ENCODE results near the gene TMEM40. TPM values are rescaled to one million over a fixed set of nuclear protein-coding genes. Genes with fewer than 3 reads are reported as not detected.
"Not testable (repeated sequence)": the region's sequence is repeated elsewhere in the genome, so short reads cannot be mapped to it uniquely, and the experiment has no call there.

The TMEM40 gene
- total RNA-seq, 1 donor: not detected

DNA sequence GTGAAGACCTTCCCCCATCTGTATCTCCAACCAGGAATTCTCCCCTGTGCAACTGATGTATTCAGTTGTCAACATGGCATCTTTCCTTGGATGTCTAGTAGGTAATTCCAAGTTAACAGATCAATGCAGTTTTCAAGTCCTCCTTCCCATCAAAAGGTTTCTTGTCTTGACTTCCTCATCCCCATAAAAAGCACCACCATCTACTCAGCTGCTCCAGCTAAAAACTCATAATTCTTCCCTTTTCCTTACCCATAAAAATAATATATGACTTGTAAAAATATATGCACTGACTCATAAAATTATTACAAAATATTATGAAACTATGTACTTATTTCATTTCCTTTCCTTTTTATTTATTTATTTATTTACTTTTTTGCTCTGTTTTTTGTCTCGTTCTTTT lies 32.4 kb upstream of the TMEM40 start:
- no peaks in the 10 kb centered on the region for H3K36me3 ChIP-seq (ENCODE audit: insufficient read depth, low read length)
- no peak overlapping the region for H2AFZ ChIP-seq (ENCODE audit: low read length)
- DNase-seq (ENCODE audit: insufficient read length, low spot score, missing footprints): no peak
- H3K4me1 ChIP-seq (ENCODE audit: insufficient read depth, low read length): peaks cover 5% of the 10 kb centered on the region
- no peak overlapping the region for H3K27ac ChIP-seq (ENCODE audit: low read depth, low read length)
- H3K79me2 ChIP-seq (ENCODE audit: insufficient read depth, low read length): no peaks in the 10 kb centered on the region
- TF ChIP-seq, protein P1, sequence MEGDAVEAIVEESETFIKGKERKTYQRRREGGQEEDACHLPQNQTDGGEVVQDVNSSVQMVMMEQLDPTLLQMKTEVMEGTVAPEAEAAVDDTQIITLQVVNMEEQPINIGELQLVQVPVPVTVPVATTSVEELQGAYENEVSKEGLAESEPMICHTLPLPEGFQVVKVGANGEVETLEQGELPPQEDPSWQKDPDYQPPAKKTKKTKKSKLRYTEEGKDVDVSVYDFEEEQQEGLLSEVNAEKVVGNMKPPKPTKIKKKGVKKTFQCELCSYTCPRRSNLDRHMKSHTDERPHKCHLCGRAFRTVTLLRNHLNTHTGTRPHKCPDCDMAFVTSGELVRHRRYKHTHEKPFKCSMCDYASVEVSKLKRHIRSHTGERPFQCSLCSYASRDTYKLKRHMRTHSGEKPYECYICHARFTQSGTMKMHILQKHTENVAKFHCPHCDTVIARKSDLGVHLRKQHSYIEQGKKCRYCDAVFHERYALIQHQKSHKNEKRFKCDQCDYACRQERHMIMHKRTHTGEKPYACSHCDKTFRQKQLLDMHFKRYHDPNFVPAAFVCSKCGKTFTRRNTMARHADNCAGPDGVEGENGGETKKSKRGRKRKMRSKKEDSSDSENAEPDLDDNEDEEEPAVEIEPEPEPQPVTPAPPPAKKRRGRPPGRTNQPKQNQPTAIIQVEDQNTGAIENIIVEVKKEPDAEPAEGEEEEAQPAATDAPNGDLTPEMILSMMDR (IDR thresholded peaks at IDR 0.05; ENCODE audit: extremely low read depth, low read depth, low read length): no peak
- no peaks in the 10 kb centered on the region for H3K9me3 ChIP-seq (ENCODE audit: low read depth, low read length)
- H3K4me3 ChIP-seq (ENCODE audit: insufficient read depth, low read length): no peak overlapping the region
- no peak overlapping the region for H3K4me2 ChIP-seq (ENCODE audit: insufficient read depth, low read length)
- no peaks in the 10 kb centered on the region for H4K20me1 ChIP-seq (ENCODE audit: insufficient read depth, low read length)
- H3K27me3 ChIP-seq (ENCODE audit: insufficient read depth, low read length): no peaks in the 10 kb centered on the region

- not testable (repeated sequence) for H3K4me2 ChIP-seq (ENCODE audit: insufficient read depth, low read length); H4K20me1 ChIP-seq (ENCODE audit: insufficient read depth, low read length); H3K4me1 ChIP-seq (ENCODE audit: insufficient read depth, low read length); DNase-seq (ENCODE audit: insufficient read length, low spot score, missing footprints); H3K27ac ChIP-seq (ENCODE audit: low read depth, low read length); H3K79me2 ChIP-seq (ENCODE audit: insufficient read depth, low read length); H3K36me3 ChIP-seq (ENCODE audit: insufficient read depth, low read length); H2AFZ ChIP-seq (ENCODE audit: low read length); H3K4me3 ChIP-seq (ENCODE audit: insufficient read depth, low read length); H3K9me3 ChIP-seq (ENCODE audit: low read depth, low read length)
- H3K27me3 ChIP-seq (ENCODE audit: insufficient read depth, low read length): peaks cover 13% of the 10 kb centered on the region
Measured at GRCh38 chr3:12787967-12788690, 29.1 kb upstream of the TMEM40 start.

- TF ChIP-seq, protein P1 (IDR thresholded peaks at IDR 0.05; ENCODE audit: extremely low read depth, low read depth, low read length): peak; percentile 33
- not testable (repeated sequence) for H3K27ac ChIP-seq (ENCODE audit: low read depth, low read length); H3K4me2 ChIP-seq (ENCODE audit: insufficient read depth, low read length); DNase-seq (ENCODE audit: insufficient read length, low spot score, missing footprints); H3K4me3 ChIP-seq (ENCODE audit: insufficient read depth, low read length); H3K9me3 ChIP-seq (ENCODE audit: low read depth, low read length); H4K20me1 ChIP-seq (ENCODE audit: insufficient read depth, low read length); H3K4me1 ChIP-seq (ENCODE audit: insufficient read depth, low read length); H3K36me3 ChIP-seq (ENCODE audit: insufficient read depth, low read length); H3K79me2 ChIP-seq (ENCODE audit: insufficient read depth, low read length); H2AFZ ChIP-seq (ENCODE audit: low read length)
- peaks cover 15% of the 10 kb centered on the region for H3K27me3 ChIP-seq (ENCODE audit: insufficient read depth, low read length)
Measured at GRCh38 chr3:12787346-12787745, 28.3 kb upstream of the TMEM40 start.

- Histone ChIP-seq H4K20me1 (ENCODE audit: insufficient read depth, low read length) (no peaks in the 10 kb centered on the region), H3K79me2 (ENCODE audit: insufficient read depth, low read length) (no peaks in the 10 kb centered on the region), H2AFZ (ENCODE audit: low read length) (no peak overlapping the region), H3K4me1 (ENCODE audit: insufficient read depth, low read length) (no peaks in the 10 kb centered on the region), H3K9me3 (ENCODE audit: low read depth, low read length) (no peaks in the 10 kb centered on the region), H3K27ac (ENCODE audit: low read depth, low read length) (no peak overlapping the region), H3K4me3 (ENCODE audit: insufficient read depth, low read length) (no peak overlapping the region), H3K36me3 (ENCODE audit: insufficient read depth, low read length) (no peaks in the 10 kb centered on the region), H3K4me2 (ENCODE audit: insufficient read depth, low read length) (no peak overlapping the region), H3K27me3 (ENCODE audit: insufficient read depth, low read length) (peaks cover 19% of the 10 kb centered on the region)
- DNase-seq (ENCODE audit: insufficient read length, low spot score, missing footprints): no peak
- TF ChIP-seq, protein P1 (IDR thresholded peaks at IDR 0.05; ENCODE audit: extremely low read depth, low read depth, low read length): no peak
Measured at GRCh38 chr3:12785096-12785495, 26.0 kb upstream of the TMEM40 start.

All from osteoblast (primary cell).